GM12878 (cell line): ENCODE measurements around the gene WDR86. TPM values are rescaled to one million over a fixed set of nuclear protein-coding genes. Genes with fewer than 3 reads are reported as not detected.

Source experiments
- ATAC-seq: fragments of 200-7000 bp; cut with Tn5 transposase; 3 replicates; pipeline ENCODE4 v1.9.1; 2020; ENCODE audit warnings: mild to moderate bottlenecking, moderate library complexity
- BruUV-seq: library from RNA; stranded (reverse); fragments of 400-500 nt; replicated peaks from 2 replicates; lab custom pipeline; 2021; lab: Mats Ljungman, UMichigan
- CTCF ChIA-PET: fragments of 300-600 bp; sonication (Branson Sonifier 250); formaldehyde crosslinking; extraction: SDS; loops from one replicate; lab custom pipeline; 2021; ENCODE audit warnings: inconsistent platforms; lab: Yijun Ruan, JAX
- POLR2A ChIA-PET: fragments of 350-600 bp; formaldehyde crosslinking; extraction: SDS; loops from one replicate; lab custom pipeline; 2021; ENCODE audit warnings: inconsistent platforms; lab: Charles Lee
- RAD21 ChIA-PET: fragments of 300-600 bp; sonication (Branson Sonifier 250); formaldehyde crosslinking; loops from one replicate; lab custom pipeline; 2023; ENCODE audit warnings: antibody characterized with exemption; ENCODE audit not compliant: unreplicated experiment; lab: Charles Lee
- SMC1A ChIA-PET: fragments of 300-600 bp; sonication (Branson Sonifier 250); formaldehyde crosslinking; loops from one replicate; lab custom pipeline; 2023; ENCODE audit not compliant: unreplicated experiment, uncharacterized antibody; lab: Charles Lee
- DNase-seq: peaks from one replicate; pipeline ENCODE4 v3.0.0-alpha.2; 2011; ENCODE audit warnings: low read depth, low spot score
- FAIRE-seq: peaks from 3 replicates; lab custom pipeline; 2011; peaks lifted over from hg19 to GRCh38; lab: Jason Lieb, UNC
- H2AFZ ChIP-seq: 2 replicates; pipeline ENCODE4 v1.6.0; 2011; ENCODE audit warnings: low read depth, low read length, control low read depth; ENCODE audit not compliant: control insufficient read depth
- H3K27ac ChIP-seq: 2 replicates; pipeline ENCODE4 v1.5.1; 2011; ENCODE audit warnings: control low read depth; ENCODE audit not compliant: control insufficient read depth, insufficient read depth
- H3K27me3 ChIP-seq, 2 experiments: replicated peaks in 1 of 2; 2 replicates each; pipeline versions ENCODE4 v1.6.0 to v1.6.1; 2011; ENCODE audit warnings: low read length in 1 of 2; ENCODE audit not compliant: control insufficient read depth in 2 of 2, insufficient read depth in 2 of 2
- H3K36me3 ChIP-seq, 2 experiments: 2 replicates each; pipeline ENCODE4 v1.5.1; 2011; ENCODE audit warnings: low read length in 1 of 2; ENCODE audit not compliant: control insufficient read depth in 2 of 2, insufficient read depth in 2 of 2
- H3K4me1 ChIP-seq: 2 replicates; pipeline ENCODE4 v1.6.1; 2011; ENCODE audit warnings: mild to moderate bottlenecking, low read length, moderate library complexity, mixed read lengths; ENCODE audit not compliant: control insufficient read depth, insufficient read depth
- H3K4me2 ChIP-seq: 2 replicates; pipeline ENCODE4 v1.6.0; 2011; ENCODE audit warnings: control low read depth; ENCODE audit not compliant: control insufficient read depth, insufficient read depth
- H3K4me3 ChIP-seq: fragments of 200-600 bp; sonication (generic); 2 replicates; pipeline ENCODE4 v1.5.1; 2016
- H3K79me2 ChIP-seq: 2 replicates; pipeline ENCODE4 v1.6.0; 2011; ENCODE audit warnings: low read length; ENCODE audit not compliant: control insufficient read depth, insufficient read depth
- H3K9ac ChIP-seq: 2 replicates; pipeline ENCODE4 v1.8.0; 2011; ENCODE audit warnings: low read length, control low read depth, mixed read lengths; ENCODE audit not compliant: control insufficient read depth, insufficient read depth
- H3K9me3 ChIP-seq: replicated peaks from 3 replicates; pipeline ENCODE4 v1.5.1; 2011; ENCODE audit warnings: mild to moderate bottlenecking, low read length; ENCODE audit not compliant: control insufficient read depth, insufficient read depth
- H4K20me1 ChIP-seq: 2 replicates; pipeline ENCODE4 v1.6.0; 2011; ENCODE audit not compliant: control insufficient read depth, insufficient read depth
- ATF7 ChIP-seq: fragments of 450-650 bp; IDR thresholded peaks from 2 replicates; pipeline ENCODE4 v1.6.1; 2016; ENCODE audit warnings: low read depth, mild to moderate bottlenecking
- CHD4 ChIP-seq: fragments of 200-600 bp; sonication (generic); IDR thresholded peaks from 2 replicates; pipeline ENCODE4 v1.6.1; 2016; ENCODE audit warnings: mild to moderate bottlenecking
- EED ChIP-seq: sonication (generic); IDR thresholded peaks from 2 replicates; pipeline ENCODE4 v1.6.1; 2016; ENCODE audit warnings: antibody characterized with exemption, low read depth
- IKZF1 ChIP-seq: fragments of 450-650 bp; conservative IDR thresholded peaks from 2 replicates; pipeline ENCODE4 v1.6.1; 2017; ENCODE audit warnings: antibody characterized with exemption, mild to moderate bottlenecking
- MTA2 ChIP-seq: fragments of 450-650 bp; IDR thresholded peaks from 2 replicates; pipeline ENCODE4 v1.6.1; 2016; ENCODE audit warnings: low read depth, mild to moderate bottlenecking, moderate library complexity
- NFYA ChIP-seq: IDR thresholded peaks from 2 replicates; pipeline ENCODE4 v1.6.1; 2011; ENCODE audit warnings: low read depth, mild to moderate bottlenecking, low read length, improper control_type of control experiment, borderline replicate concordance
- NR2C2 ChIP-seq: IDR thresholded peaks from 2 replicates; pipeline ENCODE4 v1.6.1; 2011; ENCODE audit warnings: borderline replicate concordance, low read depth; ENCODE audit not compliant: control insufficient read depth, insufficient read length
- POLR2AphosphoS5 ChIP-seq: IDR thresholded peaks from 2 replicates; pipeline ENCODE4 v1.6.1; 2011; ENCODE audit warnings: mild to moderate bottlenecking, low read length, inconsistent platforms
- POU2F2 ChIP-seq: IDR thresholded peaks from 3 replicates; pipeline ENCODE4 v1.6.1; 2011; ENCODE audit warnings: low read depth, mild to moderate bottlenecking, low read length, borderline replicate concordance
- SMC3 ChIP-seq: IDR thresholded peaks from 2 replicates; pipeline ENCODE4 v1.6.1; 2011; ENCODE audit warnings: low read length, improper control_type of control experiment, borderline replicate concordance
- SRF ChIP-seq, 2 experiments: IDR thresholded peaks; 2 replicates each; pipeline ENCODE4 v1.6.1; 2011; ENCODE audit warnings: low read depth in 2 of 2, low read length in 2 of 2, mild to moderate bottlenecking in 1 of 2, moderate library complexity in 1 of 2
- TARDBP ChIP-seq: IDR thresholded peaks from 2 replicates; pipeline ENCODE4 v1.6.1; 2016; ENCODE audit warnings: borderline replicate concordance
- ZBED1 ChIP-seq: IDR thresholded peaks from 2 replicates; pipeline ENCODE4 v1.6.1; 2016; ENCODE audit warnings: borderline replicate concordance
- ZNF24 ChIP-seq: fragments of 450-650 bp; IDR thresholded peaks from 2 replicates; pipeline ENCODE4 v1.6.1; 2017; ENCODE audit warnings: antibody characterized with exemption, mild to moderate bottlenecking
- WGBS: methylation state at CpG from one replicate; pipeline ENCODE4 v1.1.6; 2016; ENCODE audit warnings: low lambda C conversion rate; ENCODE audit not compliant: insufficient replicate concordance, insufficient coverage; ENCODE audit errors: missing lambda C conversion rate; 5-methylcytosine and 5-hydroxymethylcytosine counted together
- in situ Hi-C: fragments of 300-500 bp; cut with MboI; formaldehyde crosslinking; loops from 9 replicates; pipeline ENCODE4 v1.14.3; 2018; ENCODE audit warnings: mixed read lengths
- intact Hi-C: fragments of 100-400 bp; cut with micrococcal nuclease; formaldehyde crosslinking; loops from one replicate; pipeline ENCODE4 v1.14.2; 2022; ENCODE audit not compliant: unreplicated experiment
- polyA plus RNA-seq, 11 experiments: library from polyadenylated mRNA; depleted of rRNA in 4 of 11; unstranded in 6 of 11; stranded (reverse) in 5 of 11; fragments of >200 nt; fragmentation: Nextera tagmentation in 4 of 11; fragmentation: Illumina TruSeq in 1 of 11; extraction: Ambion mirVana in 4 of 11; extraction: Trizol in 1 of 11; gene quantifications; 1 replicate in 1 of 11; 2 replicates in 10 of 11; pipeline versions ENCODE4 v1.2.1 to v1.2.3, GENCODE V29; 2011 to 2016; ENCODE audit warnings: inconsistent platforms in 2 of 11, missing spikeins in 2 of 11, low read depth in 1 of 11
- total RNA-seq, 4 experiments: library from RNA; depleted of rRNA in 3 of 4; stranded (reverse); fragments of >200 nt in 3 of 4; fragmentation: Illumina TruSeq in 1 of 4; extraction: Trizol in 1 of 4; gene quantifications; 2 replicates each; pipeline versions ENCODE4 v1.2.1 to v1.2.3, GENCODE V29; 2013 to 2021

Gene WDR86
- total and polyA plus RNA-seq, 10 of the 15 experiments (the other 5 are each of a cell fraction or from before 2014, with no cell fraction given) = 0.05 to 0.19 (median 0.15) TPM; not detected in 7

GRCh38 chr7:151374726-151375125 is 35.1 kb downstream of the WDR86 start (continued):
- TF ChIP-seq POU2F2 (no peak), EED (no peak), IKZF1 (no peak), SMC3 (no peak), ATF7 (no peak), ZBED1 (no peak), CHD4 (no peak), TARDBP (no peak)
- TF ChIP-seq, all 136 proteins: peak for 0

DNA sequence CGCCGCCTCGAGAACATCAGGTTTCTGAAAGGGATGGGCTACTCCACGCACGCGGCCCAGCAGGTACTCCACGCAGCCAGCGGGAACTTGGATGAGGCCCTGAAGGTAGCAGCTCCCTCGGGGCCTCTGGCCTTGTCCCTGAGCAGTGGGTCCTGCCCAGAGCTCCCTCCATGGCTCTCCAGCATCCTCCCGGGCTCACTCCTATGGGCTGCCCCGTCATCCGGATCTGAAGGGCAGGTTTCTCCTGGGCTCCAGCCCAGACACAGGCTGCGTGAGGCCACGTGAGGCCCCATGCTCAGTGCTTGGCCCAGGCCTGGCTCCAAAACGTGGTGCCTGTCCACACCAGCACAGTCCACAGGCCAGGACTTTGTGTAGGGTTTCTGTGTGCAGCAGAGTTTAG is 35.7 kb downstream of the WDR86 start:
- no peaks in the 10 kb centered on the region for H3K9me3 ChIP-seq
- no peaks in the 10 kb centered on the region for H3K79me2 ChIP-seq
- no peaks in the 10 kb centered on the region for H4K20me1 ChIP-seq
- SMC1A ChIA-PET = no interaction called here
- FAIRE-seq (no peak), ATAC-seq (no peak), DNase-seq (no peak)
- H3K4me3 ChIP-seq = no peak overlapping the region
- H3K27me3 ChIP-seq = no peaks in the 10 kb centered on the region
- no peaks in the 10 kb centered on the region for H3K4me1 ChIP-seq
- CTCF ChIA-PET = no interaction called here
- 86% methylated on average over 13 of the region's 15 CpGs for WGBS
- POLR2A ChIA-PET = no interaction called here
- no peak overlapping the region for H3K27ac ChIP-seq
- H3K4me2 ChIP-seq = no peak overlapping the region
- TF ChIP-seq SRF (IDR thresholded peaks at IDR 0.05; ENCODE audit: low read depth in 2 of 2, low read length in 2 of 2) (no peak), NR2C2 (no peak), ZNF24 (no peak), MTA2 (no peak), POLR2AphosphoS5 (no peak), NFYA (no peak)
- in situ Hi-C loops (no loop called here), intact Hi-C loops (no loop called here)
- no peak overlapping the region for H2AFZ ChIP-seq
- no peak overlapping the region for H3K9ac ChIP-seq
- no TSS peak for BruUV-seq
- peaks cover 10 to 18% of the 10 kb centered on the region in 2 experiments for H3K36me3 ChIP-seq
- RAD21 ChIA-PET = no interaction called here
